Activated naive CD8-positive, alpha-beta T cell treated with anti-CD3 and anti-CD28 coated beads, Interleukin-2, amount 50 U/mL, for 24 hours (primary cell): Measurements from ENCODE around the gene RAD51B.
A peak's percentile ranks its signal among the peaks of the same experiment; 100 is the strongest.
"Not testable (repeated sequence)": the region's sequence is repeated elsewhere in the genome, so short reads cannot be mapped to it uniquely, and the experiment has no call there.

Source experiments
- ATAC-seq: fragments of 150-1000 bp; cut with Tn5 transposase; one replicate; pipeline ENCODE4 v1.10.0; 2021
- DNase-seq: peaks from one replicate; pipeline ENCODE4 v3.0.0; 2021
- H3K27ac Mint-ChIP-seq: one replicate; pipeline ENCODE4 v1.8.0; 2021; ENCODE audit warnings: mild to moderate bottlenecking, mixed read lengths
- H3K27me3 Mint-ChIP-seq: one replicate; pipeline ENCODE4 v1.8.0; 2021; ENCODE audit warnings: mixed read lengths
- H3K36me3 Mint-ChIP-seq: one replicate; pipeline ENCODE4 v1.8.0; 2021; ENCODE audit warnings: low read depth, mixed read lengths
- H3K4me1 Mint-ChIP-seq: one replicate; pipeline ENCODE4 v1.8.0; 2021; ENCODE audit warnings: mixed read lengths
- H3K4me3 Mint-ChIP-seq: one replicate; pipeline ENCODE4 v1.8.0; 2021; ENCODE audit warnings: mild to moderate bottlenecking, moderate library complexity, mixed read lengths
- H3K9me3 Mint-ChIP-seq: one replicate; pipeline ENCODE4 v1.8.0; 2021; ENCODE audit warnings: mixed read lengths

Gene RAD51B

GRCh38 chr14:68216079-68216478 is 396.5 kb downstream of the RAD51B start:
- peaks cover 50% of the 10 kb centered on the region for H3K4me1 Mint-ChIP-seq
- DNase-seq (no peak), ATAC-seq (no peak)
- no peaks in the 10 kb centered on the region for H3K27me3 Mint-ChIP-seq
- no peaks in the 10 kb centered on the region for H3K9me3 Mint-ChIP-seq
- H3K27ac Mint-ChIP-seq = peak overlapping the region; percentile 10
- H3K4me3 Mint-ChIP-seq = no peak overlapping the region
- no peaks in the 10 kb centered on the region for H3K36me3 Mint-ChIP-seq

GRCh38 chr14:68216957-68217356 is 397.4 kb downstream of the RAD51B start:
- H3K9me3 Mint-ChIP-seq = peaks cover 6% of the 10 kb centered on the region

GRCh38 chr14:68217791-68218340 is 398.3 kb downstream of the RAD51B start:
- DNase-seq (no peak), ATAC-seq (no peak)
- Mint-ChIP-seq H3K4me1 (peaks cover 32% of the 10 kb centered on the region), H3K27ac (no peak overlapping the region), H3K4me3 (no peak overlapping the region), H3K9me3 (peaks cover 6% of the 10 kb centered on the region), H3K27me3 (no peaks in the 10 kb centered on the region), H3K36me3 (no peaks in the 10 kb centered on the region)

More at GRCh38 chr14:68216957-68217356, 397.4 kb downstream of the RAD51B start:
- Mint-ChIP-seq H3K27me3 (no peaks in the 10 kb centered on the region), H3K27ac (peak overlapping the region; percentile 24), H3K36me3 (no peaks in the 10 kb centered on the region), H3K4me3 (no peak overlapping the region), H3K4me1 (peaks cover 41% of the 10 kb centered on the region)
- ATAC-seq (no peak), DNase-seq (no peak)

- no peak for DNase-seq
- Mint-ChIP-seq H3K27me3 (no peaks in the 10 kb centered on the region), H3K36me3 (no peaks in the 10 kb centered on the region), H3K27ac (no peak overlapping the region), H3K4me1 (peaks cover 18% of the 10 kb centered on the region), H3K9me3 (peaks cover 6% of the 10 kb centered on the region), H3K4me3 (no peak overlapping the region)
- no peak for ATAC-seq
Measured at GRCh38 chr14:68219407-68219806, 399.8 kb downstream of the RAD51B start.

- ATAC-seq, H3K36me3 Mint-ChIP-seq, H3K27me3 Mint-ChIP-seq, H3K27ac Mint-ChIP-seq, H3K4me1 Mint-ChIP-seq, DNase-seq, H3K4me3 Mint-ChIP-seq, H3K9me3 Mint-ChIP-seq: not testable (repeated sequence)
Measured at GRCh38 chr14:68221046-68221445, 401.5 kb downstream of the RAD51B start.

GRCh38 chr14:68222154-68222553 is 402.6 kb downstream of the RAD51B start:
- Mint-ChIP-seq H3K27me3 (no peaks in the 10 kb centered on the region), H3K27ac (no peak overlapping the region), H3K36me3 (peaks cover 3% of the 10 kb centered on the region), H3K9me3 (peaks cover 6% of the 10 kb centered on the region), H3K4me3 (no peak overlapping the region), H3K4me1 (peaks cover 2% of the 10 kb centered on the region)
- DNase-seq (no peak), ATAC-seq (no peak)

- Mint-ChIP-seq H3K4me3 (no peak overlapping the region), H3K27me3 (no peaks in the 10 kb centered on the region), H3K4me1 (peaks cover 2% of the 10 kb centered on the region), H3K9me3 (peaks cover 6% of the 10 kb centered on the region), H3K36me3 (peaks cover 3% of the 10 kb centered on the region), H3K27ac (no peak overlapping the region)
- ATAC-seq = no peak
- no peak for DNase-seq
Measured at GRCh38 chr14:68222726-68223125, 403.1 kb downstream of the RAD51B start.

- H3K27me3 Mint-ChIP-seq = no peaks in the 10 kb centered on the region
- H3K27ac Mint-ChIP-seq = no peak overlapping the region
- no peak overlapping the region for H3K4me3 Mint-ChIP-seq
- no peak for ATAC-seq
- DNase-seq = no peak
- peaks cover 6% of the 10 kb centered on the region for H3K9me3 Mint-ChIP-seq
- peaks cover 2% of the 10 kb centered on the region for H3K4me1 Mint-ChIP-seq
- peaks cover 3% of the 10 kb centered on the region for H3K36me3 Mint-ChIP-seq
Measured at GRCh38 chr14:68223631-68224030, 404.1 kb downstream of the RAD51B start.

GRCh38 chr14:68225321-68225720 is 405.7 kb downstream of the RAD51B start:
- H3K4me1 Mint-ChIP-seq = peaks cover 2% of the 10 kb centered on the region
- no peak overlapping the region for H3K27ac Mint-ChIP-seq
- no peak for ATAC-seq
- DNase-seq = no peak
- no peak overlapping the region for H3K4me3 Mint-ChIP-seq
- H3K36me3 Mint-ChIP-seq = peaks cover 3% of the 10 kb centered on the region
- peaks cover 6% of the 10 kb centered on the region for H3K9me3 Mint-ChIP-seq
- H3K27me3 Mint-ChIP-seq = no peaks in the 10 kb centered on the region

- H3K27me3 Mint-ChIP-seq = no peaks in the 10 kb centered on the region
- no peak overlapping the region for H3K4me3 Mint-ChIP-seq
- peaks cover 3% of the 10 kb centered on the region for H3K36me3 Mint-ChIP-seq
- H3K27ac Mint-ChIP-seq = no peak overlapping the region
- no peak for DNase-seq
- H3K9me3 Mint-ChIP-seq = peaks cover 1% of the 10 kb centered on the region
- no peak for ATAC-seq
- no peaks in the 10 kb centered on the region for H3K4me1 Mint-ChIP-seq
Measured at GRCh38 chr14:68226523-68226922, 406.9 kb downstream of the RAD51B start.

- ATAC-seq (no peak), DNase-seq (no peak)
- Mint-ChIP-seq H3K27ac (no peak overlapping the region), H3K36me3 (peaks cover 3% of the 10 kb centered on the region), H3K9me3 (no peaks in the 10 kb centered on the region), H3K4me3 (no peak overlapping the region), H3K27me3 (no peaks in the 10 kb centered on the region), H3K4me1 (no peaks in the 10 kb centered on the region)
Measured at GRCh38 chr14:68228656-68229055, 409.1 kb downstream of the RAD51B start.

- ATAC-seq (peak; percentile 62), DNase-seq (no peak)
- Mint-ChIP-seq H3K9me3 (no peaks in the 10 kb centered on the region), H3K27ac (peak overlapping the region; percentile 47), H3K27me3 (no peaks in the 10 kb centered on the region), H3K4me3 (no peak overlapping the region), H3K4me1 (no peaks in the 10 kb centered on the region), H3K36me3 (peaks cover 3% of the 10 kb centered on the region)
Measured at GRCh38 chr14:68229423-68230100, 410.0 kb downstream of the RAD51B start.

GRCh38 chr14:68230202-68230949 is 410.8 kb downstream of the RAD51B start:
- Mint-ChIP-seq H3K4me3 (no peak overlapping the region), H3K36me3 (peaks cover 5% of the 10 kb centered on the region), H3K9me3 (no peaks in the 10 kb centered on the region), H3K27me3 (no peaks in the 10 kb centered on the region), H3K27ac (peak overlapping the region; percentile 47), H3K4me1 (no peaks in the 10 kb centered on the region)
- ATAC-seq (no peak), DNase-seq (no peak)

GRCh38 chr14:68230950-68231717 is 411.6 kb downstream of the RAD51B start:
- Mint-ChIP-seq H3K9me3 (no peaks in the 10 kb centered on the region), H3K27ac (no peak overlapping the region), H3K4me3 (no peak overlapping the region), H3K36me3 (peaks cover 3% of the 10 kb centered on the region), H3K27me3 (no peaks in the 10 kb centered on the region), H3K4me1 (no peaks in the 10 kb centered on the region)
- ATAC-seq = no peak
- DNase-seq = no peak
